Body of pancreas (tissue), 4 donors: ENCODE results near the gene RNU5D-1.

Experiments used
- CTCF ChIP-seq, 7 experiments: fragments of 450-650 bp in 4 of 7; fragments of 200-600 bp in 3 of 7; sonication (generic) in 3 of 7; IDR thresholded peaks; one replicate each; pipeline ENCODE4 v1.5.1; 2016 to 2019; ENCODE audit warnings: antibody characterized with exemption in 7 of 7
- POLR2A ChIP-seq, 3 donors: fragments of 450-650 bp; IDR thresholded peaks; one replicate each; pipeline ENCODE4 v1.6.1; 2016; ENCODE audit warnings: antibody characterized with exemption in 3 of 3, mild to moderate bottlenecking in 2 of 3

DNA sequence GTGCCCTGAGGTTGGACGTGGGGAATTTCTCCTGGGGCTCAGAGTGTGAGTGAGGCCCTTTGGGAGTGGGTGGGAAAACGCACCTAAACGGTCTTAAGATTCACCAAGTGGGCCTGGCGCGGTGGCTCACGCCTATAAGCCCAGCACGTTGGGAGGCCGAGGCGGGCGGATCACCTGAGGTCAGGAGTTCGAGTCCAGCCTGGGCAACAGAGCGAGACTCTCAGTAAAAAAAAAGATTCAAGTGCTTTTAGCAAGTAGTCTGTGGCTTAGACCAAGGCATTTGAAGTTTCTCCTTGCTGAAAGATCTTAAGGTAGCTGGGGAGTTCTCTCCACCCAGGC is 45.7 kb upstream of the RNU5D-1 start:
- TF ChIP-seq CTCF (IDR thresholded peaks at IDR 0.05) (no peak), POLR2A (IDR thresholded peaks at IDR 0.05) (no peak)
